SK-N-SH (cell line): ENCODE results near the gene MAP4K5.

Experiments
- CHD2 ChIP-seq: fragments of 150-350 bp; IDR thresholded peaks from 2 replicates; pipeline ENCODE4 v1.6.1; 2018; ENCODE audit warnings: low read length; ENCODE audit not compliant: partially characterized antibody
- CTCF ChIP-seq: fragments of 200-600 bp; sonication (generic); IDR thresholded peaks from 2 replicates; pipeline ENCODE4 v1.6.1; 2017; ENCODE audit warnings: antibody characterized with exemption, mild to moderate bottlenecking, moderate library complexity
- EP300 ChIP-seq, 2 experiments: IDR thresholded peaks; 2 replicates each; pipeline versions ENCODE4 v1.4.0 to v1.6.1; 2012; ENCODE audit warnings: borderline replicate concordance in 1 of 2, low read depth in 1 of 2, low read length in 1 of 2
- FOXJ3 ChIP-seq: sonication (generic); formaldehyde crosslinking; IDR thresholded peaks from 2 replicates; pipeline ENCODE4 v1.5.1; 2020; ENCODE audit warnings: mild to moderate bottlenecking, missing genetic modification reagents
- PBX3 ChIP-seq: IDR thresholded peaks from 2 replicates; pipeline ENCODE4; 2012
- TCF12 ChIP-seq: IDR thresholded peaks from 2 replicates; pipeline ENCODE4 v1.4.0; 2012

- peak; percentile 68 for TF ChIP-seq CTCF
- peak in 1 of 2 experiments; percentile 73; a peak in 1 of 4 replicates for TF ChIP-seq EP300 (IDR thresholded peaks at IDR 0.05; ENCODE audit: borderline replicate concordance in 1 of 2, low read depth in 1 of 2, low read length in 1 of 2)
- peak; percentile 83 for TF ChIP-seq PBX3
- TF ChIP-seq TCF12, result no peak
- TF ChIP-seq FOXJ3 (CRISPR knock-in tag), result no peak
- TF ChIP-seq CHD2, result no peak
These were observed 10.6 kb upstream of the MAP4K5 start for GRCh38 chr14:50542941-50543418.
